ENCODE measurements around the gene LMAN2.
A peak's percentile ranks its signal among the peaks of the same experiment; 100 is the strongest.

DNA sequence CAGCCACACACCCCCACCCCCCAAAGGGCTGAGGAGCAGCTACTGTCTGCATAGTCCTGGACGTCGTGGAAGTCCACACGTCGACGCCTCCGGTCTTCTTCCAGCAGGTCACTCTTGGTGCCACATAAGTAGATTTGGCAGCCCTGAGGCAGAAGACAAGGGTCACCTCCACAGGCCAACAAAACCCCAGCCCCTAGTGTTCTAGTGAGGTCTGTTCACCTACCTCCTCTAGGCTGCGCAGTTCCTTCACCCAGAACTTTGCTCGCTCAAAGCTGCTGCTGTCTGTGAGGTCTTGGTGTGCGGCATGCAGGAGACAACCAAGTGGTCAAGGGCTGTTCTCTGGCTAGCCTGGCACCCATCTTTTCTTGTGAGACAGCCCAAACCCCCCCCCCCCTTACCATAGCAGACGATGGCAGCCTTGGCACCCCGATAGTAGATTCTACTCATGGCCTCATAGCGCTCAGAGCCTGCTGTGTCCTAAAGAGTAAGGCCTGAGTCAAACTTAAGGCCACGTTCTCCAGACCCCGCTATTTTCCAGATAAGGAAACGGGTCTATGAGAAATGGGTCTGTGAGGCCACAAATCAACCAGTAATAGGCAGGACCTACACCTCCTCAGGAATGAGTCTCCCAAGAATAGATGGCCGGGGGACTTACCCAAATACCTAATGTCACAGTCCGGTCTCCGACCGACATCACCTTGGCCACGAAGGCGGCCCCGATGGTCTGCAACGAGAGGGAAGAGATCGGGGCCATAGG is 48.9 kb downstream of the LMAN2 start:
- TF ChIP-seq, protein P1, sequence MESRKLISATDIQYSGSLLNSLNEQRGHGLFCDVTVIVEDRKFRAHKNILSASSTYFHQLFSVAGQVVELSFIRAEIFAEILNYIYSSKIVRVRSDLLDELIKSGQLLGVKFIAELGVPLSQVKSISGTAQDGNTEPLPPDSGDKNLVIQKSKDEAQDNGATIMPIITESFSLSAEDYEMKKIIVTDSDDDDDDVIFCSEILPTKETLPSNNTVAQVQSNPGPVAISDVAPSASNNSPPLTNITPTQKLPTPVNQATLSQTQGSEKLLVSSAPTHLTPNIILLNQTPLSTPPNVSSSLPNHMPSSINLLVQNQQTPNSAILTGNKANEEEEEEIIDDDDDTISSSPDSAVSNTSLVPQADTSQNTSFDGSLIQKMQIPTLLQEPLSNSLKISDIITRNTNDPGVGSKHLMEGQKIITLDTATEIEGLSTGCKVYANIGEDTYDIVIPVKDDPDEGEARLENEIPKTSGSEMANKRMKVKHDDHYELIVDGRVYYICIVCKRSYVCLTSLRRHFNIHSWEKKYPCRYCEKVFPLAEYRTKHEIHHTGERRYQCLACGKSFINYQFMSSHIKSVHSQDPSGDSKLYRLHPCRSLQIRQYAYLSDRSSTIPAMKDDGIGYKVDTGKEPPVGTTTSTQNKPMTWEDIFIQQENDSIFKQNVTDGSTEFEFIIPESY (IDR thresholded peaks at IDR 0.05; ENCODE audit: extremely low read depth, insufficient replicate concordance, low read length) = no peak
- TF ChIP-seq POLR2AphosphoS5 (IDR thresholded peaks at IDR 0.05; ENCODE audit: low read depth, low read length) (0 out of 2 replicates have a peak, but pooled peaks have one; percentile 9), RAD21 (IDR thresholded peaks at IDR 0.05; ENCODE audit: low read depth) (no peak)
